Kidney epithelial cell (primary cell): ENCODE results near the gene PHTF1. TPM values are rescaled to one million over a fixed set of nuclear protein-coding genes. Genes with fewer than 3 reads are reported as not detected.
"Not testable (repeated sequence)": the region's sequence is repeated elsewhere in the genome, so short reads cannot be mapped to it uniquely, and the experiment has no call there.

Experiments used
- DNase-seq: peaks from one replicate; pipeline ENCODE4 v3.0.0-alpha.2; 2010; ENCODE audit warnings: low read depth
- H3K27me3 ChIP-seq: 2 replicates; pipeline ENCODE4 v1.6.0; 2011; ENCODE audit warnings: low read length; ENCODE audit not compliant: control insufficient read depth, insufficient read depth
- H3K36me3 ChIP-seq: 2 replicates; pipeline ENCODE4 v1.5.1; 2011; ENCODE audit warnings: low read length; ENCODE audit not compliant: control insufficient read depth, insufficient read depth
- H3K4me3 ChIP-seq: 2 replicates; pipeline ENCODE4 v1.5.1; 2011; ENCODE audit warnings: low read depth, mild to moderate bottlenecking, control low read depth, low read length
- total RNA-seq: library from RNA; depleted of rRNA; stranded (reverse); fragments of >200 nt; gene quantifications from 2 replicates; pipeline ENCODE4 v1.2.3, GENCODE V29; 2015
- TF ChIP-seq, protein P1 (sequence below): IDR thresholded peaks from 2 replicates; pipeline ENCODE4 v1.5.1; 2011; ENCODE audit warnings: mild to moderate bottlenecking, moderate library complexity, low read length, control low read depth, inconsistent platforms; ENCODE audit not compliant: insufficient read depth, poor library complexity, severe bottlenecking

Gene PHTF1
- total RNA-seq, 1 donor from 2014 or later: 22.5 TPM

DNA sequence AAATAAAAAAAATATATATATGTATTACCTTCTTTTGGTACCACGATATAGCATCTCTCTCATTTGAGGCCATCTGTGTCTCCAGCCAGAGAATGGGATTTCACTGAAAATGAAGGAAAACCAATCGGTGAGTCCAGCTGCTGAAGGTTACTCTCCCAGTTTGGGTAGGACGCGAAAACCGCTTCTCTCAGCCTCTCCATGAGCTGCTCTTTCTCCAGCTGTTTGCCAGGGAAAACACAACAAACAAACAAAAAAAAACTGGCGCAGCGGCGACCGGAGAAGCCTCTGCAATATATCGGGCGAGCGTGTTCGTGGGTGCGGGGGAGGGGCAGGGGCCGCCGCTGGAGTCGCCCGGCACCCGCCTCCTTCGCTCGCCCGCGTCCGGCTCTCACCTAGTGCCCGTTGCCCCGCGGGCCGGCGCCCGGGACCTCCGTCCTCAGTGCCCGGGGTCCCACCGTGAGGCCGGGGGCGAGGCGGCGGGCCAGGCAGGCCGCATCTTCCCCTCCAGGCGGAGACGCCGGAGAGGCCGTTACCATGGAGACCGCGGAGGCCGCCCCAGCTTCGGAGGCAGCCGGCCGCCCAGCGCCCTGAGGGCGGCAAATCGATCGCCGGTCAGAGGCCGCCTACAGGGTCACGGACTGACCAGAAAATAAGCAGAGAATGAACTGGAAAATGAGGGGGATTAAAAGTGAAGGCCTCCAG is 504 bp downstream of the PHTF1 start:
- no peaks in the 10 kb centered on the region for H3K27me3 ChIP-seq
- H3K36me3 ChIP-seq: peaks cover 1% of the 10 kb centered on the region
- TF ChIP-seq, protein P1, sequence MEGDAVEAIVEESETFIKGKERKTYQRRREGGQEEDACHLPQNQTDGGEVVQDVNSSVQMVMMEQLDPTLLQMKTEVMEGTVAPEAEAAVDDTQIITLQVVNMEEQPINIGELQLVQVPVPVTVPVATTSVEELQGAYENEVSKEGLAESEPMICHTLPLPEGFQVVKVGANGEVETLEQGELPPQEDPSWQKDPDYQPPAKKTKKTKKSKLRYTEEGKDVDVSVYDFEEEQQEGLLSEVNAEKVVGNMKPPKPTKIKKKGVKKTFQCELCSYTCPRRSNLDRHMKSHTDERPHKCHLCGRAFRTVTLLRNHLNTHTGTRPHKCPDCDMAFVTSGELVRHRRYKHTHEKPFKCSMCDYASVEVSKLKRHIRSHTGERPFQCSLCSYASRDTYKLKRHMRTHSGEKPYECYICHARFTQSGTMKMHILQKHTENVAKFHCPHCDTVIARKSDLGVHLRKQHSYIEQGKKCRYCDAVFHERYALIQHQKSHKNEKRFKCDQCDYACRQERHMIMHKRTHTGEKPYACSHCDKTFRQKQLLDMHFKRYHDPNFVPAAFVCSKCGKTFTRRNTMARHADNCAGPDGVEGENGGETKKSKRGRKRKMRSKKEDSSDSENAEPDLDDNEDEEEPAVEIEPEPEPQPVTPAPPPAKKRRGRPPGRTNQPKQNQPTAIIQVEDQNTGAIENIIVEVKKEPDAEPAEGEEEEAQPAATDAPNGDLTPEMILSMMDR: no peak
- peak overlapping the region; percentile 75 for H3K4me3 ChIP-seq
- DNase-seq: no peak

DNA sequence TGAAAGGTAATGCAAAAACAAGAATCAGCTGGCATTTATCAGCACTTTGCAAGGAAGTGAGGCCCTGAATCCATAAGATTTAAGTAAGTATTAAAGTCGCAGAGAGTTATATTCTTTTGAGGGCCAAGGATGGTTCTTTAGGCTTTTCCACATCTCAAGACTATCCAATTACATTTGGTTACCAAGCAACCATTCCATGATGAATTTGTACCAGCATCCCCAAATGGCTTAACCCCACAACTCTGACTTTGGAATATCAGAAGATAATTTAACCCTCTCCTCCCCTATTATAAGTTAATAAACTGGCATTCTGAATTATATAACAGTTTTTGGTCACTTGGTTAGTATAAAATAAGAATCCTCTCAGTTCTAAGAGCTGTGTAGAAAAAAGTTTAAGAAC is 2.8 kb downstream of the PHTF1 start:
- DNase-seq: no peak
- TF ChIP-seq, protein P1: no peak
- Histone ChIP-seq H3K36me3 (peaks cover 1% of the 10 kb centered on the region), H3K27me3 (no peaks in the 10 kb centered on the region), H3K4me3 (no peak overlapping the region)

DNA sequence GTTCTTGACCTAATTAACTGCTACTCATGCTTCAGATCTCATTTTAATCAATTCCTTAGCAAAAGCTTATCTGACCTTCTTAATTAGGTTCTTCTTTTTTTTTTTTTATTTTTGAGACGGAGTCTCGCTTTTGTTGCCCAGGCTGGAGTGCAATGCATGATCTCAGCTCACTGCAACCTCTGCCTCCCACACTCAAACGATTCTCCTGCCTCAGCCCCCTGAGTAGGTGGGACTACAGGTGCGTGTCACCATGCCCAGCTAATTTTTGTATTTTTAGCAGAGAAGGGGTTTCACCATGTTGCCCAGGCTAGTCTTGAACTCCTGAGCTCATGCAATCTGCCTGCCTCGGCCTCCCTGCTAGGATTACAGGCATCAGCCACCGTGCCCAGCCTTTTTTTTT is 6.0 kb downstream of the PHTF1 start:
- DNase-seq, H3K36me3 ChIP-seq, H3K27me3 ChIP-seq, H3K4me3 ChIP-seq: not testable (repeated sequence)

DNA sequence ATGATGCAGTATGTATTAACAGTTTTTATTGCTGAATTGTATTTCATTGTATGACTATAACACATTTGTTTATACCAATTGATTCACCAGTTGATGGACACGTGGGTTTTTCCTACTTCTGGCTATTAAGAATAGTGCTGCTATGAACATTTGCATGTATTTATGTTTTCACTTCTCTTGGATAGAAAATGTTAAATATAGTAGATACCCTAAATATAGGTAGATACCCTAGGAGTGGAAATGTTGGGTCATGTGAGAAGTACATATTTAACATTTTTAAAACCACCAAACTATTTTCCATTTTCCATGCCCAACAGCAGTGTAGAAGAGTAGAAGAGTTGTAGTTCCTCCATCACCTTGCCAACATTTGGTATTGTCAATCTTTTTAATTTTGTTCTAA is 7.8 kb downstream of the PHTF1 start:
- no peak for DNase-seq
- TF ChIP-seq, protein P1: no peak
- peaks cover 1% of the 10 kb centered on the region for H3K36me3 ChIP-seq
- no peaks in the 10 kb centered on the region for H3K27me3 ChIP-seq
- H3K4me3 ChIP-seq: no peak overlapping the region

DNA sequence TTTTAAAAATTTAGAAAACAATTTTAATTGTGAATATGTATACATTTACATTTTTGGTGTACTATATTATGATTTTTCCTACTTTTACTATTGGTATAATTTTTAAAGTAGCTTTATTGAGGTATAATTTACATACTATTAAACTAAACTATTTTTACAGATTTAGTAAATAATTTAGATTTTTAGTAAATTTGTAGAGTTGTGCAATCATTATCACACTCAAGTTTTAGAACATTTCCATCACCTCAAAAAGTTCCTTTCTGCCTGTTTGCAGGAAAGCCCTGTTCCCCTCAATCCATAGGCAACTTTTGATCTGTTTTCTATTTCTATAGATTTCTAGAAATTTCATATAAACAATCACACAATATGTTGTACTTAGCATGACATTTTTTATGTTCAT is 8.2 kb downstream of the PHTF1 start:
- TF ChIP-seq, protein P1: no peak
- H3K27me3 ChIP-seq: no peaks in the 10 kb centered on the region
- H3K4me3 ChIP-seq: no peak overlapping the region
- H3K36me3 ChIP-seq: peaks cover 1% of the 10 kb centered on the region
- DNase-seq: no peak

DNA sequence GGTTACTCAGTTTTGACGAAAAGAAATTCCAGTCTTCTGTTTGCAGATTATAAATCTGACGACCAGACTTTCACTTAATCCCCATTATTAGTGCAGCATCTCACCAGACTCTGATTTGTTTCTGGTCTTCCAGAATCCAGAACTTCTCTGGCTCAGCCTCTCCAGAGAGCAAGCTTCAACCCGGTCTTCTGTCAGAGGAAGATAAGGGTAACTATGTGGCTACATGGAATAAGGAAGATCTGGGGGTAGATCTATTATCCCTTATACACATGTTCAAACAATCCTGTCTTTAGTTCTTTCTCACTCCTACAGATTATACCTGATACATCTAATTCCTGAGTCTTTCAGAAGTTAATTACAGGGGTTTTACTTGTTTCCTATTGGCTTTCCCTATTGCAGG is 9.9 kb downstream of the PHTF1 start:
- no peak for DNase-seq
- Histone ChIP-seq H3K27me3 (no peaks in the 10 kb centered on the region), H3K4me3 (no peak overlapping the region), H3K36me3 (peaks cover 1% of the 10 kb centered on the region)
- TF ChIP-seq, protein P1: no peak
